HG03039 (cell line): ENCODE data around the gene INTS2.
"Not testable (repeated sequence)": the region's sequence is repeated elsewhere in the genome, so short reads cannot be mapped to it uniquely, and the experiment has no call there.

Experiments
- ATAC-seq: cut with Tn5 transposase; IDR thresholded peaks from one replicate; pipeline ENCODE4 v1.9.1; 2021; ENCODE audit warnings: mild to moderate bottlenecking, moderate library complexity; ENCODE audit not compliant: unreplicated experiment

The INTS2 gene

GRCh38 chr17:61825448-61826137 lies 102.2 kb downstream of the INTS2 start:
- ATAC-seq = no peak

- no peak for ATAC-seq
Measured at GRCh38 chr17:61822326-61823285, 105.2 kb downstream of the INTS2 start.

GRCh38 chr17:61821655-61822054 lies 106.1 kb downstream of the INTS2 start:
- ATAC-seq = no peak

- not testable (repeated sequence) for ATAC-seq
Measured at GRCh38 chr17:61819265-61819664, 108.5 kb downstream of the INTS2 start.

GRCh38 chr17:61818225-61818624 lies 109.6 kb downstream of the INTS2 start:
- ATAC-seq = no peak

- no peak for ATAC-seq
Measured at GRCh38 chr17:61817452-61817851, 110.3 kb downstream of the INTS2 start.

- ATAC-seq = no peak
Measured at GRCh38 chr17:61816538-61816937, 111.2 kb downstream of the INTS2 start.

GRCh38 chr17:61815863-61816503 lies 111.8 kb downstream of the INTS2 start:
- no peak for ATAC-seq
